HEK293T (cell line): ENCODE measurements around the gene NHERF1.

Source experiments
- ARNT ChIP-seq: fragments of 450-650 bp; IDR thresholded peaks from 2 replicates; pipeline ENCODE4 v1.6.1; 2017; ENCODE audit warnings: mild to moderate bottlenecking
- ELF4 ChIP-seq: fragments of 450-650 bp; IDR thresholded peaks from 2 replicates; pipeline ENCODE4 v1.6.1; 2017; ENCODE audit warnings: antibody characterized with exemption
- FOXA1 ChIP-seq: fragments of 450-650 bp; IDR thresholded peaks from 2 replicates; pipeline ENCODE4 v1.6.1; 2016; ENCODE audit warnings: mild to moderate bottlenecking
- HDGF ChIP-seq: fragments of 450-650 bp; IDR thresholded peaks from 2 replicates; pipeline ENCODE4 v1.6.1; 2017; ENCODE audit warnings: antibody characterized with exemption, borderline replicate concordance
- NFRKB ChIP-seq: fragments of 450-650 bp; IDR thresholded peaks from 2 replicates; pipeline ENCODE4 v1.6.1; 2016; ENCODE audit warnings: mild to moderate bottlenecking, moderate library complexity
- SP1 ChIP-seq: fragments of 450-650 bp; IDR thresholded peaks from 2 replicates; pipeline ENCODE4 v1.6.1; 2017
- SUZ12 ChIP-seq: fragments of 450-650 bp; IDR thresholded peaks from 2 replicates; pipeline ENCODE4 v1.6.1; 2016; ENCODE audit warnings: mild to moderate bottlenecking
- TARDBP ChIP-seq: fragments of 450-650 bp; IDR thresholded peaks from 2 replicates; pipeline ENCODE4 v1.6.1; 2016
- ZNF384 ChIP-seq: fragments of 450-650 bp; IDR thresholded peaks from 2 replicates; pipeline ENCODE4 v1.6.1; 2016

DNA sequence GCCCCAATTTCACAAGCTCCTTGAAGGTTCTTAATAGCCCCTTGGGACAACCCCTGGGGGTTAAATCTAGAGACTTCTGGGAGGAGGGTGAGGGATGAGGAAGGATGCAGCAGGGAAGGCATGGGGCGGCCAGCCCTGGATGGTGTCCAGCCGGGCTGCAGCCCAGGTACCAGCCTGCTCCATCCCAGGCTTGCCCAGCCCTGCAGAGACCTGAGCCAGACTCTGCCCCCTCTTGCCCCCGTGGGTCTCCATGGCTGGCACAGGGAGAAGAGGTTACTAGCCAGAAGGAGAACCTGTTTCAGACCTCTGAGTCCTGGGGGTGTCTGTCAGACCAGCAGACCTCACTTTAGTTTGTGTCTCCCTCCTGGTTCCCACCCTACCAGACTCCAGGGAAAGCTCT lies 8.5 kb downstream of the NHERF1 start:
- no peak for TF ChIP-seq SP1
- TF ChIP-seq SUZ12, result no peak
- no peak for TF ChIP-seq HDGF
- no peak for TF ChIP-seq ELF4
- TF ChIP-seq ZNF384, result no peak
- no peak for TF ChIP-seq TARDBP
- no peak for TF ChIP-seq NFRKB
- TF ChIP-seq ARNT, result no peak
- TF ChIP-seq FOXA1, result no peak
